Measurements from ENCODE around the gene RAB20.

The RAB20 gene

DNA sequence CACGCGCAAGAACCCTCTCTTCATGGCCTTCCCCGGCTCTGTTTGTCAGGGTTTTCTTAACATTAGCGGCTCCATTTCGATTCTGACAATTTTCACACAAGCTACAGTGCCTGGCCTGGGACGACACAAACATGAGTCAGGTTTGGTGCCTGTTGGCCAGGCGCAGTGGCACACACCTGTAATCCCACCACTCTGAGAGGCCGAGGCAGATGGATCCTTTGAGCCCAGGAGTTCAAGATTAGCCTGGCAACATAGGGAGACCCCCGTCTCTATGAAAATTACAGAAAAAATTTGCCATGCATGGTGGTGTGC lies 1.9 kb upstream of the RAB20 start:
- TF ChIP-seq TAF1 (IDR thresholded peaks at IDR 0.05; ENCODE audit: borderline replicate concordance, insufficient read depth, low read length), result no peak
- TF ChIP-seq SIN3A (IDR thresholded peaks at IDR 0.05; ENCODE audit: borderline replicate concordance, insufficient read depth, low read length), result no peak

DNA sequence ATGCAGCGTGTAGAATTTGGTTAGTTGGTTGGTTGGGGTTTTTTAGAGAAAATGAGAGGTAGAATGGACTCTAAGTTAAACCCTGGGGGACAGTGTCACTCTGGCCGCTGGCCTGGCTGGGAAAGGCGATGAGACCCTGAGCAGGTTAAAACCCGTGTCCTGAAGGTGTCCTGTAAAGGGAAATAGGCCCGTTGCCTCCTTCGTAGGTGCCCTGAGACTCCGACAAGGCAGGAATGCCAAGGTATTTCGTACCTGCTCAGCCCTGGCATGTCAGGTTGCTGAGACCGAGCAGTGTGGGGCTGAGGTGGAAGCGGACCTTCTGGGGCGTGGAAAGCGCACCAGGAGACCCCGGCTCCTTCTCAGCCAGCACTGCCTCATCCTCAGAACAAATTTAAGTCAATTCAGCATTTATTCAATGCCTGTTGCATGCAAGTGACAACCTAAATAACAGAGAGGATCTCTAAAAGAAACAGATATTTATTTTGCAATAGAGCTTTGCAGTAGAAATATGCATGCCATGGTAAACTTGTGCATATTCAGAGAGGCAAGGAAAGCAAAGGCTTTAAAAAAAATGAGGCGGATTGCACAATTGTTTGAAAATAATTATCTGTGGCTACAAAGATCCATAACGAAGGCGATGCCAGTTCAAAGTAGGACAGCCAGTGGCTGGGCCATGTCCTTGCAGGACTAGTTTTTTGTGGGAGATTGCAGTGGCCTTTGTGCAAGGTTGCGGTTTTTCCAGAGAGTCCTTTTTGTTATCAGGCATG lies 1.4 kb upstream of the RAB20 start:
- TF ChIP-seq SIN3A (IDR thresholded peaks at IDR 0.05; ENCODE audit: borderline replicate concordance, insufficient read depth, low read length), result no peak
- TF ChIP-seq FOXP2 (optimal IDR thresholded peaks at IDR 0.05; ENCODE audit: borderline replicate concordance, extremely low read depth, extremely low read length, insufficient read depth), result no peak
- TF ChIP-seq TAF1 (IDR thresholded peaks at IDR 0.05; ENCODE audit: borderline replicate concordance, insufficient read depth, low read length), result no peak
- TF ChIP-seq, protein P1, sequence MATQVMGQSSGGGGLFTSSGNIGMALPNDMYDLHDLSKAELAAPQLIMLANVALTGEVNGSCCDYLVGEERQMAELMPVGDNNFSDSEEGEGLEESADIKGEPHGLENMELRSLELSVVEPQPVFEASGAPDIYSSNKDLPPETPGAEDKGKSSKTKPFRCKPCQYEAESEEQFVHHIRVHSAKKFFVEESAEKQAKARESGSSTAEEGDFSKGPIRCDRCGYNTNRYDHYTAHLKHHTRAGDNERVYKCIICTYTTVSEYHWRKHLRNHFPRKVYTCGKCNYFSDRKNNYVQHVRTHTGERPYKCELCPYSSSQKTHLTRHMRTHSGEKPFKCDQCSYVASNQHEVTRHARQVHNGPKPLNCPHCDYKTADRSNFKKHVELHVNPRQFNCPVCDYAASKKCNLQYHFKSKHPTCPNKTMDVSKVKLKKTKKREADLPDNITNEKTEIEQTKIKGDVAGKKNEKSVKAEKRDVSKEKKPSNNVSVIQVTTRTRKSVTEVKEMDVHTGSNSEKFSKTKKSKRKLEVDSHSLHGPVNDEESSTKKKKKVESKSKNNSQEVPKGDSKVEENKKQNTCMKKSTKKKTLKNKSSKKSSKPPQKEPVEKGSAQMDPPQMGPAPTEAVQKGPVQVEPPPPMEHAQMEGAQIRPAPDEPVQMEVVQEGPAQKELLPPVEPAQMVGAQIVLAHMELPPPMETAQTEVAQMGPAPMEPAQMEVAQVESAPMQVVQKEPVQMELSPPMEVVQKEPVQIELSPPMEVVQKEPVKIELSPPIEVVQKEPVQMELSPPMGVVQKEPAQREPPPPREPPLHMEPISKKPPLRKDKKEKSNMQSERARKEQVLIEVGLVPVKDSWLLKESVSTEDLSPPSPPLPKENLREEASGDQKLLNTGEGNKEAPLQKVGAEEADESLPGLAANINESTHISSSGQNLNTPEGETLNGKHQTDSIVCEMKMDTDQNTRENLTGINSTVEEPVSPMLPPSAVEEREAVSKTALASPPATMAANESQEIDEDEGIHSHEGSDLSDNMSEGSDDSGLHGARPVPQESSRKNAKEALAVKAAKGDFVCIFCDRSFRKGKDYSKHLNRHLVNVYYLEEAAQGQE (IDR thresholded peaks at IDR 0.05; ENCODE audit: insufficient read depth in 1 of 2, low read depth in 2 of 2, low read length in 2 of 2), result no peak
- no peak for TF ChIP-seq POLR2AphosphoS5 (IDR thresholded peaks at IDR 0.05; ENCODE audit: low read depth, low read length)

DNA sequence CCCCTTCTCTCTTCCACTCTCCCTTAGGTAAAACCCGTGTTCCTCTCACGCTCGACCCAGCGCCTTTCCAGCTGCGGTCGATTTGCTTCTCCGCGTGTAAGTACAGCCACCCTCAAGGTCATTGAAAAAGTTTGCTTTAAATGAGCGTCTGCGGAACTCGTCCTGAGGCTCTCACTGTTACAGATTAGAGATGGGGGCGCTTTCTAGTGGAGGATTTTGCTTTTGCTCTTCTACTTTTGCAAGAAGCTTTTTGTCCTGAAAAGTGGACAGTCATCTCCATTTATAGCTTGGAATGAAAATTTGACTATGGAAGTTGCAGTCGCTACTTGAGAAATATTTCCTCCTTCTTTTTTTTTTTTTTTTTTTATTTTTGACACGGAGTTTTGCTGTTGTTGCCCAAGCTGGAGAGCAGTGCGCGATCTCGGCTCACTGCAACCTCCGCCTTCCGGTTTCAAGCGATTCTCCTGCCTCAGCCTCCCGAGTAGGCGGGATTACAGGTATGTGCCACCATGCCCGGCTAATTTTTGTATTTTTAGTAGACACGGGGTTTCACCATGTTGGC lies 595 bp upstream of the RAB20 start:
- TF ChIP-seq POLR2AphosphoS5 (IDR thresholded peaks at IDR 0.05; ENCODE audit: low read depth, low read length), result no peak
- TF ChIP-seq SIN3A (IDR thresholded peaks at IDR 0.05; ENCODE audit: borderline replicate concordance, insufficient read depth, low read length), result no peak
- no peak for TF ChIP-seq FOXP2 (optimal IDR thresholded peaks at IDR 0.05; ENCODE audit: borderline replicate concordance, extremely low read depth, extremely low read length, insufficient read depth)
- TF ChIP-seq, protein P1 (IDR thresholded peaks at IDR 0.05; ENCODE audit: insufficient read depth in 1 of 2, low read depth in 2 of 2, low read length in 2 of 2), result no peak
- TF ChIP-seq TAF1 (IDR thresholded peaks at IDR 0.05; ENCODE audit: borderline replicate concordance, insufficient read depth, low read length), result no peak

DNA sequence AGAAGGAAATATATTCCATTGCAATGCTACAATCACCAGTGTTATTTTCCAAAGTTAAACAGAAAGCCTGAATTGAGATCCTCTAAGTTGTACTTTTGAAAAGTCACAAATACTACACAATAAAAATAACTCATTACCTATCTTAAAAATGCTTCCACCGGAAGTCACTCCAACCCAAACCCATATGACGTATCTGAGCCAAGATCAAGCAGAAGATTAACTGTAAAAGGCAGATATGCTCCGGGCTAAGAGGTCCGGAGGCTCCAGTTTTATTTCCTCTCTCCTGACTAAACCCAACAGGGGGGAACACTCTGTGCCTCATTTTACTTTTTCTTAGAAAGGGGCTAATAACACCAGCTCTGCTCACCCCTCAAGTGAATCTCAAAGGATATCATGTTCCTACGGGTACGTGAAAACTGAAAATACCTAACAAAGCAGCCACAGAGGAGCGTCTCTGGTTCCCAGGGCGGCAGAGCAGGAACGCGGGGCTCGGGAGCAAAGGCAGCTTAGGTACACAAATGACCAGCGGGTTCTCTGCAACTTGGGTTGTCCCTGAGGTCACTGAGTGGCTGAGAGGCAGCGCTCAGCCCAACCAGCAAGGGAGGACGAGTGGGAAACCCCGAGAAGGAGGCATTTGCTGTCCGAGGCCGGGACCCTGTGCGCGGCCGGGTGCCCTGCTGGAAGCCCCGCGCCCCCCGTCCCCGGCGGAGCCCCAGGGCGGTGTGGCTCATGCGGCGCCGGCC lies 750 bp downstream of the RAB20 start:
- TF ChIP-seq POLR2AphosphoS5 (IDR thresholded peaks at IDR 0.05; ENCODE audit: low read depth, low read length), result no peak

DNA sequence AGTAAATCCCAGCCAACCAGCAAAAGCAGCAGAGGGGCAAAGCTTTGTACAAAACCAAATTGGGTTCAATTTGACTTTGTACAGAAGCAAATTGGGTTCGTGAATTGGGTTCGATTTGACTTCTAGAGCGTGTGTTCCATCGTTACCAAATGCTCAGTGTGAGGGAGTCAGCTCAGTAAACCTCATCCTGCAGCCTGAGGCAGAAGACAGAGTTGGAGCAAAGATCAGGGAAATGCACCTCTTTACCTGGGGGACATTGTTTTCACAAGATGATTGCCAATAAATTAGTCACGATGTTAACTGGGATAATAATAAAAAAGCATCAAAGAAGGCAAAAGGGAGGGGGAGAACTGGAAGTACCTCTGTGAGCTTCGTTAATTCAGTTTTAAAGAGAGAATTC lies 1.5 kb downstream of the RAB20 start:
- TF ChIP-seq, protein P1 (IDR thresholded peaks at IDR 0.05; ENCODE audit: insufficient read depth in 1 of 2, low read depth in 2 of 2, low read length in 2 of 2), result no peak
- TF ChIP-seq FOXP2 (optimal IDR thresholded peaks at IDR 0.05; ENCODE audit: borderline replicate concordance, extremely low read depth, extremely low read length, insufficient read depth) (no peak), SIN3A (IDR thresholded peaks at IDR 0.05; ENCODE audit: borderline replicate concordance, insufficient read depth, low read length) (no peak)

DNA sequence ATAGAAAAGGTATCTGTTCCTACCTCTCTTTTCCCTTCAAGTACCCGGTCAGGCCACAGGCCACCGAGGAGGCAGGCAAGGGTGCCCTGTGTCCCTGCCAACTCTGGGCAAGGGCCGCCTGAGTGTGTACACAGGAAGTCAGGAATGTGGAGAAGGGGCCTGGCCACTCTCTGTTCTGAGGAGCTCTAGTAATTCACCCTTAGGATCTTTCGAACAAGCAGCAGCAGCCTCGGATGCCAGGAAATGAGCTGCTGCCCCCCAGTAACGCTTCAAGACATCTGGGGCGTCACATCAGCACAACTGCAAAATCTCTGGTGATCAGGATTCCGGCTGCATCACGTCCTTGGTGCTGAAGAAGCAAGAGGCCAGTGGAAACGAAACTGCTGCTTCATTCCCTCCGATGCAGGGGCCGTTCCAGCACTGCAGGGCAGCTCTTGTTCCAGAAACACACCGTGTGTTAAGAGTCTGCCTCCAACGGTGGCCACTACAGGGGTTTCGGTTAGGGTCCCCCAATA lies 2.0 kb downstream of the RAB20 start:
- no peak for TF ChIP-seq POLR2AphosphoS5 (IDR thresholded peaks at IDR 0.05; ENCODE audit: low read depth, low read length)
- TF ChIP-seq, protein P1 (IDR thresholded peaks at IDR 0.05; ENCODE audit: insufficient read depth in 1 of 2, low read depth in 2 of 2, low read length in 2 of 2), result peak in 1 of 2 experiments; percentile 42; a peak in 1 of 4 replicates
- no peak for TF ChIP-seq SIN3A (IDR thresholded peaks at IDR 0.05; ENCODE audit: borderline replicate concordance, insufficient read depth, low read length)
- TF ChIP-seq TAF1 (IDR thresholded peaks at IDR 0.05; ENCODE audit: borderline replicate concordance, insufficient read depth, low read length), result no peak
- no peak for TF ChIP-seq FOXP2 (optimal IDR thresholded peaks at IDR 0.05; ENCODE audit: borderline replicate concordance, extremely low read depth, extremely low read length, insufficient read depth)

Measured in PFSK-1 (cell line).